MM.1S (cell line): Measurements from ENCODE around the gene RASAL1.

ENCODE experiments used
- DNase-seq: peaks from one replicate; pipeline ENCODE4 v3.0.0-alpha.2; 2015
- H2AFZ ChIP-seq: fragments of 300-600 bp; sonication (generic); 2 replicates; pipeline ENCODE4 v1.6.0; 2016; ENCODE audit warnings: antibody characterized with exemption, low read length
- H3F3A ChIP-seq: fragments of 300-600 bp; sonication (generic); 2 replicates; pipeline ENCODE4 v1.6.1; 2016; ENCODE audit warnings: mild to moderate bottlenecking, antibody characterized with exemption, low read length, moderate library complexity, mixed read lengths; ENCODE audit not compliant: insufficient read depth
- H3K27ac ChIP-seq: fragments of 300-600 bp; sonication (generic); 2 replicates; pipeline ENCODE4 v1.5.1; 2016; ENCODE audit warnings: mild to moderate bottlenecking, low read length
- H3K27me3 ChIP-seq: fragments of 300-600 bp; sonication (generic); replicated peaks from 2 replicates; pipeline ENCODE4 v1.6.0; 2016; ENCODE audit warnings: low read length; ENCODE audit not compliant: insufficient read depth
- H3K36me3 ChIP-seq: fragments of 300-600 bp; sonication (generic); replicated peaks from 2 replicates; pipeline ENCODE4 v1.6.1; 2016; ENCODE audit warnings: mild to moderate bottlenecking, low read length, mixed read lengths; ENCODE audit not compliant: insufficient read depth
- H3K4me1 ChIP-seq: fragments of 300-600 bp; sonication (generic); 2 replicates; pipeline ENCODE4 v1.6.1; 2016; ENCODE audit warnings: low read length, mixed read lengths
- H3K4me2 ChIP-seq: fragments of 300-600 bp; sonication (generic); 2 replicates; pipeline ENCODE4 v1.6.0; 2016; ENCODE audit warnings: low read depth, low read length
- H3K4me3 ChIP-seq: fragments of 300-600 bp; sonication (generic); 2 replicates; pipeline ENCODE4 v1.5.1; 2016; ENCODE audit warnings: low read length, mixed read lengths
- H3K79me2 ChIP-seq: fragments of 300-600 bp; sonication (generic); 2 replicates; pipeline ENCODE4 v1.6.1; 2016; ENCODE audit warnings: mixed run types, low read length, mixed read lengths
- H3K9ac ChIP-seq: fragments of 300-600 bp; sonication (generic); 2 replicates; pipeline ENCODE4 v1.6.1; 2016; ENCODE audit warnings: low read length, mixed read lengths
- H3K9me2 ChIP-seq: fragments of 300-600 bp; sonication (generic); replicated peaks from 2 replicates; pipeline ENCODE4 v1.6.1; 2016; ENCODE audit warnings: mild to moderate bottlenecking, low read length, mixed read lengths; ENCODE audit not compliant: insufficient read depth
- H3K9me3 ChIP-seq: fragments of 300-600 bp; sonication (generic); replicated peaks from 2 replicates; pipeline ENCODE4 v1.6.1; 2016; ENCODE audit warnings: mild to moderate bottlenecking, low read length, mixed read lengths; ENCODE audit not compliant: insufficient read depth
- H4K20me1 ChIP-seq: fragments of 300-600 bp; sonication (generic); 2 replicates; pipeline ENCODE4 v1.6.1; 2016; ENCODE audit warnings: mild to moderate bottlenecking, low read length, moderate library complexity, mixed read lengths; ENCODE audit not compliant: insufficient read depth
- EZH2 ChIP-seq: fragments of 300-600 bp; sonication (generic); optimal IDR thresholded peaks from 2 replicates; pipeline ENCODE3; 2017; ENCODE audit warnings: low read depth, mild to moderate bottlenecking, antibody characterized with exemption, low read length, mixed read lengths
- EZH2phosphoT487 ChIP-seq: fragments of 300-600 bp; sonication (generic); IDR thresholded peaks from 2 replicates; pipeline ENCODE4 v1.6.1; 2018; ENCODE audit warnings: antibody characterized with exemption, low read length
- TF ChIP-seq, protein P1 (sequence below): fragments of 300-600 bp; sonication (generic); IDR thresholded peaks from 2 replicates; pipeline ENCODE4 v1.5.1; 2016; ENCODE audit warnings: antibody characterized with exemption, low read length, mixed read lengths

Gene RASAL1

DNA sequence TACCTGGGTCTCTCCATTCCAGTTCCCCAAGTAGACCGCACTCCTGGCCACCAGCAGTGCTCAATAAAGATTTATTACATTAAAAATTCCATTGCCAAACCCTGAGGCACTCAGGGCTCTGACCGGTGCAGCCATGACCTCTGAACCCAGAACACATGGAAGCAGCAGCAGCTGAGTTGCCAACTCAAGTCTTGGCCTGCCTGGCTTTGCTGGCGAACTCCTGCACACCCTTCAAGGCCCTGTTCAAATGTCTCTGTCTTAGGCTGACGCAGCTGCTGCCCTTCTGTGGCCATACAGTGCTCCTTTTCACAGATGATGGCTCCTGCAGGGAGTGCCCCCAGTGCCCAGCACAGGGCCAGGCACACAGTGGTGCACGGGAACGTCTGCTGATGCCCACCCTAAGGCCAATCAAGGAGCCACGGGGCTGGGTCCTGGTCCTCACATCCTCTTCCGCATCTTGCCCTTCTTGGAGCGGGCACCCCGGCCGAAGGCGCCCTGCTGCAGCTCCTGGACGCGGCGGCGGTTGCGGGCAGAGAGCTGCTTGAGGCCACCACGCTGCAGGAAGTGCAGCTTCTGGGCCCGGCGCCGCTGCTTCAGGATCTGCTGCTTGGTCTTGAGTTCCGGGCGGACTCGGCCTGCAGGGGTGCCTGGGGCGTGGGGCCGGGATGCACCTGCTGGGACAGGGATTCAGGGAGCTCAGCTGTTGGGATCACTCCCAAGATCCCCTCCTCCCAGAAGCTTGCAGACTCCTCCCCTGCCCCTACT, 23.1 kb upstream of the RASAL1 start:
- Histone ChIP-seq H3K27me3 (no peaks in the 10 kb centered on the region), H3K79me2 (no peaks in the 10 kb centered on the region), H3K36me3 (no peaks in the 10 kb centered on the region), H3K27ac (no peak overlapping the region), H3K4me1 (no peaks in the 10 kb centered on the region), H3K4me3 (no peak overlapping the region), H3K9me3 (no peaks in the 10 kb centered on the region), H3K9ac (no peak overlapping the region), H4K20me1 (no peaks in the 10 kb centered on the region), H2AFZ (no peak overlapping the region), H3K9me2 (no peaks in the 10 kb centered on the region), H3F3A (no peaks in the 10 kb centered on the region), H3K4me2 (no peak overlapping the region)
- no peak for DNase-seq
- TF ChIP-seq EZH2 = no peak
- TF ChIP-seq, protein P1, sequence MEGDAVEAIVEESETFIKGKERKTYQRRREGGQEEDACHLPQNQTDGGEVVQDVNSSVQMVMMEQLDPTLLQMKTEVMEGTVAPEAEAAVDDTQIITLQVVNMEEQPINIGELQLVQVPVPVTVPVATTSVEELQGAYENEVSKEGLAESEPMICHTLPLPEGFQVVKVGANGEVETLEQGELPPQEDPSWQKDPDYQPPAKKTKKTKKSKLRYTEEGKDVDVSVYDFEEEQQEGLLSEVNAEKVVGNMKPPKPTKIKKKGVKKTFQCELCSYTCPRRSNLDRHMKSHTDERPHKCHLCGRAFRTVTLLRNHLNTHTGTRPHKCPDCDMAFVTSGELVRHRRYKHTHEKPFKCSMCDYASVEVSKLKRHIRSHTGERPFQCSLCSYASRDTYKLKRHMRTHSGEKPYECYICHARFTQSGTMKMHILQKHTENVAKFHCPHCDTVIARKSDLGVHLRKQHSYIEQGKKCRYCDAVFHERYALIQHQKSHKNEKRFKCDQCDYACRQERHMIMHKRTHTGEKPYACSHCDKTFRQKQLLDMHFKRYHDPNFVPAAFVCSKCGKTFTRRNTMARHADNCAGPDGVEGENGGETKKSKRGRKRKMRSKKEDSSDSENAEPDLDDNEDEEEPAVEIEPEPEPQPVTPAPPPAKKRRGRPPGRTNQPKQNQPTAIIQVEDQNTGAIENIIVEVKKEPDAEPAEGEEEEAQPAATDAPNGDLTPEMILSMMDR = no peak
- TF ChIP-seq EZH2phosphoT487 = no peak

DNA sequence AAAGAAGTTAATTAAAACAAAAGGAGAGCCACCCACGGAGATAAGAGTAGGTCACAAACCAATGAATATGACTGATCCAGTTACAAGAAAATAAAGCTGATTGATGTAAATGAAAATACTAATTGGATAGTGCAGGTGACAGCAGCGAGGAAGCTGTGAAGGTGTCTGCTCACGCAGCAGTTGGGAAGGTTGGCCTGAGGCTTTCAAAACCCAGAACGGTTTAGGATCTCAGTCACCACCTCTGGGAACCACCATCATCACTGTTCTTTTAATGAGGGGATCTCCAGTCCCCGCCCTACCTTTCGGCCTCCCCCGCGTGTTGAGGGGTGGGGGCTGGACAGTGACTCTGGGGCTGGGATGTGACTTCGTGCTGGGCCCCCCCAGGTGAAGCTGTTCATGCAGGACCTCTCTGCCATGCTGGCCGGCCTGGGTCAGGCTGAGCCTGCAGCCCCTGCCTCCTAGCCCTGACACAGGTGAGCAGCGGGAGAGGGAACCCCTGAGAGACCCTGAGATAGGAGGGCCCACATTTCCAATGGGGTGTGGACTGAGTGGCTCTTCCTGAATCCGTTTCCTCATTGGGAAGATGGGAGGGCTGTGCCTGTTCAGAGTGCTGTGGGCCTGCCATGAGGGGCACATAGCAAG, 21.8 kb upstream of the RASAL1 start:
- Histone ChIP-seq H3K9ac (no peak overlapping the region), H3K27ac (no peak overlapping the region), H3K9me3 (no peaks in the 10 kb centered on the region), H3K4me2 (no peak overlapping the region), H3K27me3 (no peaks in the 10 kb centered on the region), H3K79me2 (no peaks in the 10 kb centered on the region), H2AFZ (no peak overlapping the region), H3K9me2 (no peaks in the 10 kb centered on the region), H3K36me3 (no peaks in the 10 kb centered on the region), H3K4me1 (no peaks in the 10 kb centered on the region), H3K4me3 (no peak overlapping the region), H4K20me1 (no peaks in the 10 kb centered on the region), H3F3A (no peaks in the 10 kb centered on the region)
- TF ChIP-seq EZH2phosphoT487 = no peak
- TF ChIP-seq, protein P1 = no peak
- no peak for TF ChIP-seq EZH2
- DNase-seq = no peak

DNA sequence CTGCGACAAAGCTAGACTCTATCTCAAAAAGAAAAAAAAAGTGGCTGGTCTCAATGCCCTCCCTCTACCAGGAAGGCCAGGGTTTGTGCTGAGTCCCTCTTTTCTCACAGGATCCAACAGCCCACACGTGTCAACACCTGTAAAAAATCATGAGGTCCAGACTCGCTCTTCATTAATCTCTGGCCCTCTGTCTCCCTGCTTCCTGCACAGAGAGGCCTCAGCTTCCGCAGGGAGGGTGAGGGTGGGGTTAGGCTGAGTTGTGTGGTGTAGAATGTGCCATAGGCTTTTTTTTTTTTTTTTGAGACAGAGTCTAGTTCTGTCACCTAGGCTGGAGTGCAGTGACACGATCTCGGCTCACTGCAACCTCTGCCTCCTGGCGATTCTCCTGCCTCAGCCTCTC, 20.1 kb upstream of the RASAL1 start:
- H3K4me1 ChIP-seq = no peaks in the 10 kb centered on the region
- H3K27ac ChIP-seq = no peak overlapping the region
- no peak overlapping the region for H2AFZ ChIP-seq
- H3K36me3 ChIP-seq = no peaks in the 10 kb centered on the region
- H3K9me2 ChIP-seq = no peaks in the 10 kb centered on the region
- H3K79me2 ChIP-seq = no peaks in the 10 kb centered on the region
- no peaks in the 10 kb centered on the region; the same call in 1 of the 2 replicates for H3K27me3 ChIP-seq
- no peak for TF ChIP-seq EZH2phosphoT487
- TF ChIP-seq EZH2 = no peak
- TF ChIP-seq, protein P1 = no peak
- H3K9ac ChIP-seq = no peak overlapping the region
- H4K20me1 ChIP-seq = no peaks in the 10 kb centered on the region
- no peaks in the 10 kb centered on the region for H3K9me3 ChIP-seq
- H3F3A ChIP-seq = no peaks in the 10 kb centered on the region
- DNase-seq = no peak
- no peak overlapping the region for H3K4me3 ChIP-seq
- no peak overlapping the region for H3K4me2 ChIP-seq
